Gastroesophageal sphincter (tissue), 4 donors: Measurements from ENCODE around the gene NCF2. TPM values are rescaled to one million over a fixed set of nuclear protein-coding genes. Genes with fewer than 3 reads are reported as not detected.
"Not testable (repeated sequence)": the region's sequence is repeated elsewhere in the genome, so short reads cannot be mapped to it uniquely, and the experiment has no call there.

Experiments
- ATAC-seq: fragments of 150-250 bp; one replicate; pipeline ENCODE4 v1.9.1; 2016; ENCODE audit warnings: mild to moderate bottlenecking, moderate library complexity
- H3K27ac ChIP-seq, 4 donors: fragments of 200-600 bp; sonication (generic) in 3 of 4; 1 replicate in 3 of 4; 2 replicates in 1 of 4; pipeline ENCODE4 v1.5.1; 2016 to 2019
- H3K27me3 ChIP-seq: fragments of 200-600 bp; sonication (generic); one replicate; pipeline ENCODE4 v1.5.1; 2019
- H3K36me3 ChIP-seq, 2 donors: fragments of 200-600 bp; sonication (generic); one replicate each; pipeline ENCODE4 v1.5.1; 2019; ENCODE audit warnings: control low read depth in 1 of 2
- H3K4me1 ChIP-seq, 3 donors: fragments of 200-600 bp; sonication (generic); 1 replicate in 2 of 3; 2 replicates in 1 of 3; pipeline ENCODE4 v1.5.1; 2016 to 2019; ENCODE audit warnings: control low read depth in 2 of 3
- H3K4me3 ChIP-seq, 2 donors: fragments of 200-600 bp; sonication (generic); one replicate each; pipeline ENCODE4 v1.5.1; 2019; ENCODE audit warnings: mild to moderate bottlenecking in 1 of 2, moderate library complexity in 1 of 2
- H3K9me3 ChIP-seq, 3 donors: fragments of 200-600 bp; sonication (generic); one replicate each; pipeline ENCODE4 v1.5.1; 2017 to 2019; ENCODE audit warnings: control low read depth in 2 of 3
- CTCF ChIP-seq, 4 experiments: fragments of 200-600 bp in 2 of 4; fragments of 450-650 bp in 2 of 4; sonication (generic) in 1 of 4; IDR thresholded peaks; one replicate each; pipeline ENCODE4 v1.5.1; 2017 to 2019; ENCODE audit warnings: antibody characterized with exemption in 4 of 4, mild to moderate bottlenecking in 2 of 4, moderate library complexity in 2 of 4
- EP300 ChIP-seq: sonication (generic); formaldehyde crosslinking; IDR thresholded peaks from one replicate; pipeline ENCODE4 v1.6.1; 2017; ENCODE audit warnings: antibody characterized with exemption, mild to moderate bottlenecking
- POLR2A ChIP-seq, 2 donors: fragments of 450-650 bp; IDR thresholded peaks; one replicate each; pipeline ENCODE4 v1.6.1; 2017; ENCODE audit warnings: antibody characterized with exemption in 2 of 2, mild to moderate bottlenecking in 2 of 2, moderate library complexity in 1 of 2
- POLR2AphosphoS5 ChIP-seq: sonication (generic); formaldehyde crosslinking; IDR thresholded peaks from one replicate; pipeline ENCODE4 v1.6.1; 2017; ENCODE audit warnings: antibody characterized with exemption
- WGBS, 2 donors: methylation state at CpG; one replicate each; pipeline ENCODE4 v1.1.5; 2018; ENCODE audit warnings: low coverage in 1 of 2; 5-methylcytosine and 5-hydroxymethylcytosine counted together
- total RNA-seq, 4 donors: library from RNA; depleted of rRNA; stranded (reverse); fragments of >200 nt; gene quantifications; one replicate each; pipeline ENCODE4 v1.1.0, GENCODE V29; 2016

NCF2 gene
- total RNA-seq, 4 donors from 2014 or later, result 3.7 to 22.0 (median 13.8) TPM

GRCh38 chr1:183632964-183633363 lies 42.7 kb upstream of the NCF2 start:
- Histone ChIP-seq H3K27me3 (no peaks in the 10 kb centered on the region), H3K4me3 (peak overlapping the region; percentile 76 to 81), H3K27ac (peak overlapping the region; percentile 94 to 98 (median 96)), H3K4me1 (peaks cover 5 to 68% (median 14%) of the 10 kb centered on the region in 3 donors), H3K36me3 (peaks cover 0 to 28% of the 10 kb centered on the region in 2 donors), H3K9me3 (no peaks in the 10 kb centered on the region)
- no peak for ATAC-seq
- TF ChIP-seq EP300 (no peak), POLR2A (IDR thresholded peaks at IDR 0.05) (no peak), POLR2AphosphoS5 (no peak), CTCF (IDR thresholded peaks at IDR 0.05) (no peak)
- WGBS, 2 donors, result 25 to 43% methylated on average over 1 of the region's 1 CpG

GRCh38 chr1:183632114-183632513 lies 41.9 kb upstream of the NCF2 start:
- 7 to 33% methylated on average over 2 of the region's 2 CpGs for WGBS, 2 donors
- Histone ChIP-seq H3K9me3 (no peaks in the 10 kb centered on the region), H3K27me3 (no peaks in the 10 kb centered on the region), H3K27ac (peak overlapping the region; percentile 94 to 98 (median 96)), H3K4me1 (peaks cover 6 to 74% (median 16%) of the 10 kb centered on the region in 3 donors), H3K4me3 (peak overlapping the region; percentile 76 to 81), H3K36me3 (peaks cover 0 to 34% of the 10 kb centered on the region in 2 donors)
- ATAC-seq, result no peak
- TF ChIP-seq POLR2AphosphoS5 (peak; percentile 80), EP300 (no peak), POLR2A (IDR thresholded peaks at IDR 0.05) (no peak)

- no peak for ATAC-seq
Measured at GRCh38 chr1:183630748-183631147, 40.5 kb upstream of the NCF2 start.

GRCh38 chr1:183628537-183628936 lies 38.3 kb upstream of the NCF2 start:
- H3K36me3 ChIP-seq, result peaks cover 0 to 62% of the 10 kb centered on the region in 2 donors
- ATAC-seq, result no peak
- no peaks in the 10 kb centered on the region for H3K9me3 ChIP-seq
- no peak overlapping the region for H3K4me3 ChIP-seq
- no peak overlapping the region for H3K27ac ChIP-seq
- H3K27me3 ChIP-seq, result no peaks in the 10 kb centered on the region
- peaks cover 19 to 85% (median 26%) of the 10 kb centered on the region in 3 donors for H3K4me1 ChIP-seq
- no peak for TF ChIP-seq EP300
- TF ChIP-seq CTCF (IDR thresholded peaks at IDR 0.05), result no peak
- no peak for TF ChIP-seq POLR2A (IDR thresholded peaks at IDR 0.05)
- TF ChIP-seq POLR2AphosphoS5, result no peak

More at GRCh38 chr1:183630748-183631147, 40.5 kb upstream of the NCF2 start:
- peaks cover 0 to 41% of the 10 kb centered on the region in 2 donors for H3K36me3 ChIP-seq
- no peak for TF ChIP-seq CTCF (IDR thresholded peaks at IDR 0.05)
- TF ChIP-seq EP300, result no peak
- TF ChIP-seq POLR2AphosphoS5, result no peak
- TF ChIP-seq POLR2A (IDR thresholded peaks at IDR 0.05), result no peak
- H3K4me3 ChIP-seq, result peak overlapping the region; percentile 12 to 76
- peaks cover 17 to 77% (median 23%) of the 10 kb centered on the region in 3 donors for H3K4me1 ChIP-seq
- no peaks in the 10 kb centered on the region for H3K27me3 ChIP-seq
- 6 to 20% methylated on average over 2 of the region's 2 CpGs for WGBS, 2 donors
- no peaks in the 10 kb centered on the region for H3K9me3 ChIP-seq
- peak overlapping the region; percentile 2 to 96 (median 94) for H3K27ac ChIP-seq

GRCh38 chr1:183626236-183626635 lies 36.0 kb upstream of the NCF2 start:
- Histone ChIP-seq H3K36me3 (peaks cover 0 to 68% of the 10 kb centered on the region in 2 donors), H3K27ac (peak overlapping the region in 3 of 4 donors; percentile 25 to 51 (median 34)), H3K4me1 (peaks cover 23 to 74% (median 26%) of the 10 kb centered on the region in 3 donors)
- not testable (repeated sequence) for H3K27me3 ChIP-seq, H3K9me3 ChIP-seq, ATAC-seq, H3K4me3 ChIP-seq
- whole genome bisulfite sequencing, 2 donors, result 2 to 11% methylated on average over 3 of the region's 3 CpGs
